ENCODE data around the gene LYVE1. TPM values are rescaled to one million over a fixed set of nuclear protein-coding genes. Genes with fewer than 3 reads are reported as not detected.

Gene LYVE1
- total and polyA plus RNA-seq, 2 of the 13 experiments (the other 11 are each of a cell fraction or from before 2014, with no cell fraction given), result 1.2 to 1.4 TPM

DNA sequence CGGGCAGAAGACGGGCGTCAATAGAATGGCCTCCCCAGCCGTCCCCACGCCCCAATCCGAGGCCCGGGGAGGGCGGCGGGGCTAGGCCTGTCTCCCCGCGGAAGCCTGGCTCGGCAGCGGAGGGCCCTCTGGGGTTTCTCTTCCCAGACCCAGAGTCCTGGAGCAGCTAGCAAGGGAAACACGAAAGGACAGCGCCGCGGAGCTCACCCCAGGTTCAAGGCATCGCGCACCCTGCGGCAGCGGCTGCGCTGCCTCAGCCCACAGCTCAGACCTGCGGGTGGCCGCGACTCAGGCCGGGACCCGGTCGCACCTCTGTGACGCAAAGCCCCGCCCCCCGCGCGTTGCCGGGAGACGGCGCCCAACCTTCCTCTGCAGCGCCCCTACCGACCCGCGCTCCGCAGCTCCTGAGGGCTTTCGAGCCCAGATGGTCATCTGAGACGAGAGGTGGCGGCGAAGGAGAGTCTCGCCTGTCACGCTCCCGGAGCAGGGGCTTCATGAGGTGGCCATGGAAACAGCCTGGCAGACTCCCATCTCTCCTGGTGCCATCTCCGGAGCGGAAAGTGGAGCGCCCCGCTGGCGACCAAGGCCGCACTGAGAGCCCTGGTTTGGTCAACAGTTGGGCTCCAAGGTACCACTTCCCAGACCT lies 27.4 kb downstream of the LYVE1 start, which contains the start of gene RNF141 (continued):
- TF ChIP-seq, protein P1, sequence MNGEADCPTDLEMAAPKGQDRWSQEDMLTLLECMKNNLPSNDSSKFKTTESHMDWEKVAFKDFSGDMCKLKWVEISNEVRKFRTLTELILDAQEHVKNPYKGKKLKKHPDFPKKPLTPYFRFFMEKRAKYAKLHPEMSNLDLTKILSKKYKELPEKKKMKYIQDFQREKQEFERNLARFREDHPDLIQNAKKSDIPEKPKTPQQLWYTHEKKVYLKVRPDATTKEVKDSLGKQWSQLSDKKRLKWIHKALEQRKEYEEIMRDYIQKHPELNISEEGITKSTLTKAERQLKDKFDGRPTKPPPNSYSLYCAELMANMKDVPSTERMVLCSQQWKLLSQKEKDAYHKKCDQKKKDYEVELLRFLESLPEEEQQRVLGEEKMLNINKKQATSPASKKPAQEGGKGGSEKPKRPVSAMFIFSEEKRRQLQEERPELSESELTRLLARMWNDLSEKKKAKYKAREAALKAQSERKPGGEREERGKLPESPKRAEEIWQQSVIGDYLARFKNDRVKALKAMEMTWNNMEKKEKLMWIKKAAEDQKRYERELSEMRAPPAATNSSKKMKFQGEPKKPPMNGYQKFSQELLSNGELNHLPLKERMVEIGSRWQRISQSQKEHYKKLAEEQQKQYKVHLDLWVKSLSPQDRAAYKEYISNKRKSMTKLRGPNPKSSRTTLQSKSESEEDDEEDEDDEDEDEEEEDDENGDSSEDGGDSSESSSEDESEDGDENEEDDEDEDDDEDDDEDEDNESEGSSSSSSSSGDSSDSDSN (CRISPR knock-in tag; IDR thresholded peaks at IDR 0.05), result peak; percentile 96
- TF ChIP-seq ZNF260 (CRISPR knock-in tag; IDR thresholded peaks at IDR 0.05; ENCODE audit: borderline replicate concordance, low read depth) (0 out of 2 replicates have a peak, but pooled peaks have one; percentile 58), ZNF160 (CRISPR knock-in tag; IDR thresholded peaks at IDR 0.05) (no peak), ZNF512B (CRISPR knock-in tag; IDR thresholded peaks at IDR 0.05; ENCODE audit: borderline replicate concordance) (peak; percentile 58; the same call in 1 of the 2 replicates), ZHX1 (CRISPR knock-in tag; IDR thresholded peaks at IDR 0.05; ENCODE audit: low read depth) (peak; percentile 67; the same call in 1 of the 2 replicates), SALL2 (CRISPR knock-in tag; IDR thresholded peaks at IDR 0.05) (0 out of 2 replicates have a peak, but pooled peaks have one; percentile 70), ZNF205 (CRISPR knock-in tag; IDR thresholded peaks at IDR 0.05) (0 out of 2 replicates have a peak, but pooled peaks have one; percentile 35), ZSCAN21 (CRISPR knock-in tag; IDR thresholded peaks at IDR 0.05; ENCODE audit: borderline replicate concordance) (peak; percentile 71), FOSL1 (CRISPR knock-in tag; IDR thresholded peaks at IDR 0.05; ENCODE audit: borderline replicate concordance) (no peak), RFX3 (CRISPR knock-in tag; IDR thresholded peaks at IDR 0.05) (peak; percentile 96), CREBL2 (CRISPR knock-in tag; IDR thresholded peaks at IDR 0.05; ENCODE audit: borderline replicate concordance) (no peak), ZNF563 (CRISPR knock-in tag; IDR thresholded peaks at IDR 0.05) (no peak; the same call in 1 of the 2 replicates)
- TF ChIP-seq, protein P2, sequence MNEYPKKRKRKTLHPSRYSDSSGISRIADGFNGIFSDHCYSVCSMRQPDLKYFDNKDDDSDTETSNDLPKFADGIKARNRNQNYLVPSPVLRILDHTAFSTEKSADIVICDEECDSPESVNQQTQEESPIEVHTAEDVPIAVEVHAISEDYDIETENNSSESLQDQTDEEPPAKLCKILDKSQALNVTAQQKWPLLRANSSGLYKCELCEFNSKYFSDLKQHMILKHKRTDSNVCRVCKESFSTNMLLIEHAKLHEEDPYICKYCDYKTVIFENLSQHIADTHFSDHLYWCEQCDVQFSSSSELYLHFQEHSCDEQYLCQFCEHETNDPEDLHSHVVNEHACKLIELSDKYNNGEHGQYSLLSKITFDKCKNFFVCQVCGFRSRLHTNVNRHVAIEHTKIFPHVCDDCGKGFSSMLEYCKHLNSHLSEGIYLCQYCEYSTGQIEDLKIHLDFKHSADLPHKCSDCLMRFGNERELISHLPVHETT (CRISPR knock-in tag; conservative IDR thresholded peaks at IDR 0.05), result peak; percentile 47; the same call in 1 of the 2 replicates
- TF ChIP-seq, protein P3, sequence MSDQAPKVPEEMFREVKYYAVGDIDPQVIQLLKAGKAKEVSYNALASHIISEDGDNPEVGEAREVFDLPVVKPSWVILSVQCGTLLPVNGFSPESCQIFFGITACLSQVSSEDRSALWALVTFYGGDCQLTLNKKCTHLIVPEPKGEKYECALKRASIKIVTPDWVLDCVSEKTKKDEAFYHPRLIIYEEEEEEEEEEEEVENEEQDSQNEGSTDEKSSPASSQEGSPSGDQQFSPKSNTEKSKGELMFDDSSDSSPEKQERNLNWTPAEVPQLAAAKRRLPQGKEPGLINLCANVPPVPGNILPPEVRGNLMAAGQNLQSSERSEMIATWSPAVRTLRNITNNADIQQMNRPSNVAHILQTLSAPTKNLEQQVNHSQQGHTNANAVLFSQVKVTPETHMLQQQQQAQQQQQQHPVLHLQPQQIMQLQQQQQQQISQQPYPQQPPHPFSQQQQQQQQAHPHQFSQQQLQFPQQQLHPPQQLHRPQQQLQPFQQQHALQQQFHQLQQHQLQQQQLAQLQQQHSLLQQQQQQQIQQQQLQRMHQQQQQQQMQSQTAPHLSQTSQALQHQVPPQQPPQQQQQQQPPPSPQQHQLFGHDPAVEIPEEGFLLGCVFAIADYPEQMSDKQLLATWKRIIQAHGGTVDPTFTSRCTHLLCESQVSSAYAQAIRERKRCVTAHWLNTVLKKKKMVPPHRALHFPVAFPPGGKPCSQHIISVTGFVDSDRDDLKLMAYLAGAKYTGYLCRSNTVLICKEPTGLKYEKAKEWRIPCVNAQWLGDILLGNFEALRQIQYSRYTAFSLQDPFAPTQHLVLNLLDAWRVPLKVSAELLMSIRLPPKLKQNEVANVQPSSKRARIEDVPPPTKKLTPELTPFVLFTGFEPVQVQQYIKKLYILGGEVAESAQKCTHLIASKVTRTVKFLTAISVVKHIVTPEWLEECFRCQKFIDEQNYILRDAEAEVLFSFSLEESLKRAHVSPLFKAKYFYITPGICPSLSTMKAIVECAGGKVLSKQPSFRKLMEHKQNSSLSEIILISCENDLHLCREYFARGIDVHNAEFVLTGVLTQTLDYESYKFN (CRISPR knock-in tag; conservative IDR thresholded peaks at IDR 0.05), result peak; percentile 32; the same call in 1 of the 2 replicates

Data from HepG2 (cell line).